K562 (cell line): ENCODE results near the gene ARL16. TPM values are rescaled to one million over a fixed set of nuclear protein-coding genes. Genes with fewer than 3 reads are reported as not detected.
A peak's percentile ranks its signal among the peaks of the same experiment; 100 is the strongest.

ENCODE experiments used
- ATAC-seq: fragments of 200-7000 bp; cut with Tn5 transposase; 3 replicates; pipeline ENCODE4 v1.9.1; 2020; ENCODE audit warnings: moderate library complexity
- BruUV-seq: library from RNA; stranded (reverse); fragments of 400-500 nt; replicated peaks from 2 replicates; lab custom pipeline; 2021; lab: Mats Ljungman, UMichigan
- CTCF ChIA-PET: fragments of 300-600 bp; formaldehyde crosslinking; extraction: SDS; loops from one replicate; lab custom pipeline; 2021; ENCODE audit warnings: low intra/inter-chr PET ratio; lab: Yijun Ruan, JAX
- POLR2A ChIA-PET: fragments of 300-600, 350-650 bp; sonication (Branson Sonifier 250); formaldehyde crosslinking; extraction: SDS; loops from one replicate; lab custom pipeline; 2021; ENCODE audit warnings: antibody characterized with exemption, inconsistent platforms; lab: Yijun Ruan, JAX
- DNase-seq, 4 experiments: peaks; one replicate each; pipeline versions ENCODE4 v3.0.0 to v3.0.0-alpha.2; 2011 to 2018; ENCODE audit warnings: low spot score in 3 of 4, mixed read lengths in 3 of 4; ENCODE audit errors: extremely low read depth in 1 of 4
- FAIRE-seq: peaks from 2 replicates; lab custom pipeline; 2011; peaks lifted over from hg19 to GRCh38; lab: Jason Lieb, UNC
- H2AFZ ChIP-seq: 2 replicates; pipeline ENCODE4 v1.6.0; 2011; ENCODE audit warnings: low read depth, low read length, control low read depth, inconsistent platforms
- H3K27ac ChIP-seq: fragments of 200-600 bp; 3 replicates; pipeline ENCODE4 v1.8.0; 2011; ENCODE audit warnings: low read depth, mild to moderate bottlenecking, control low read depth, inconsistent platforms, low read length, moderate library complexity, mixed read lengths; ENCODE audit errors: extremely low read depth
- H3K27me3 ChIP-seq, 2 experiments: fragments of 300-600 bp in 1 of 2; 2 replicates in 1 of 2; 3 replicates in 1 of 2; pipeline versions ENCODE4 v1.6.0 to v1.8.0; 2011; ENCODE audit warnings: inconsistent platforms in 2 of 2, low read length in 2 of 2, mild to moderate bottlenecking in 1 of 2, mixed read lengths in 1 of 2, moderate library complexity in 1 of 2; ENCODE audit not compliant: control insufficient read depth in 2 of 2, insufficient read depth in 2 of 2
- H3K36me3 ChIP-seq: fragments of 300-600 bp; 3 replicates; pipeline ENCODE4 v1.8.0; 2011; ENCODE audit warnings: mild to moderate bottlenecking, low read length, inconsistent platforms; ENCODE audit not compliant: control insufficient read depth, insufficient read depth
- H3K4me1 ChIP-seq, 2 experiments: fragments of 200-600 bp in 1 of 2; replicated peaks in 1 of 2; 2 replicates in 1 of 2; 3 replicates in 1 of 2; pipeline versions ENCODE4 v1.5.1 to v1.8.0; 2011; ENCODE audit warnings: inconsistent platforms in 2 of 2, low read length in 2 of 2, mild to moderate bottlenecking in 1 of 2, mixed read lengths in 1 of 2, moderate library complexity in 1 of 2; ENCODE audit not compliant: control insufficient read depth in 2 of 2, insufficient read depth in 2 of 2
- H3K4me2 ChIP-seq: 2 replicates; pipeline ENCODE4 v1.6.1; 2011; ENCODE audit warnings: low read length, control low read depth, inconsistent platforms, mixed read lengths; ENCODE audit not compliant: insufficient read depth
- H3K4me3 ChIP-seq: fragments of 200-600 bp; sonication (generic), shearing (Covaris generic); 2 replicates; pipeline ENCODE4 v1.5.1; 2016; ENCODE audit warnings: control low read depth, inconsistent platforms
- H3K79me2 ChIP-seq: fragments of 200-600 bp; 3 replicates; pipeline ENCODE4 v1.8.0; 2011; ENCODE audit warnings: low read length, inconsistent platforms; ENCODE audit not compliant: control insufficient read depth, insufficient read depth
- H3K9ac ChIP-seq, 2 experiments: 2 replicates each; pipeline versions ENCODE4 v1.6.0 to v1.6.1; 2011; ENCODE audit warnings: low read depth in 2 of 2, low read length in 2 of 2, control low read depth in 1 of 2, inconsistent platforms in 1 of 2, mild to moderate bottlenecking in 1 of 2, mixed read lengths in 1 of 2; ENCODE audit not compliant: insufficient read depth in 1 of 2
- H3K9me1 ChIP-seq: one replicate; pipeline ENCODE4 v1.6.0; 2011; ENCODE audit warnings: inconsistent platforms, mild to moderate bottlenecking, low read length, moderate library complexity; ENCODE audit not compliant: control insufficient read depth, insufficient read depth
- H3K9me3 ChIP-seq: replicated peaks from 2 replicates; pipeline ENCODE4 v1.5.1; 2011; ENCODE audit warnings: low read depth, low read length, inconsistent platforms; ENCODE audit not compliant: control insufficient read depth, insufficient read depth
- H4K20me1 ChIP-seq: replicated peaks from 2 replicates; pipeline ENCODE4 v1.6.1; 2011; ENCODE audit warnings: low read length, inconsistent platforms, mixed read lengths; ENCODE audit not compliant: control insufficient read depth, insufficient read depth
- POLR2G ChIP-seq: fragments of 200-400 bp; formaldehyde crosslinking; IDR thresholded peaks from 2 replicates; pipeline ENCODE4 v1.6.1; 2017; ENCODE audit warnings: low read depth, mild to moderate bottlenecking, antibody characterized with exemption, low read length, moderate library complexity
- PREB ChIP-seq: sonication (generic); formaldehyde crosslinking; IDR thresholded peaks from 2 replicates; pipeline ENCODE4 v1.8.1; 2023; ENCODE audit warnings: mild to moderate bottlenecking, missing genetic modification reagents
- RBFOX2 ChIP-seq: fragments of 200-400 bp; formaldehyde crosslinking; IDR thresholded peaks from 2 replicates; pipeline ENCODE4 v1.6.1; 2017; ENCODE audit warnings: low read depth, mild to moderate bottlenecking, low read length, moderate library complexity
- ZFP36 ChIP-seq: fragments of 150-350 bp; IDR thresholded peaks from 2 replicates; pipeline ENCODE4 v1.6.1; 2018; ENCODE audit warnings: low read length, low read depth; ENCODE audit not compliant: partially characterized antibody
- ZNF197 ChIP-seq: fragments of 200-800 bp; sonication (Bioruptor generic); IDR thresholded peaks from 2 replicates; pipeline ENCODE4 v1.6.1; 2016; ENCODE audit warnings: low read depth, missing genetic modification characterization, missing compliant biosample characterization
- WGBS: fragments of 100-300 bp; shearing (Covaris generic); methylation state at CpG from one replicate; pipeline ENCODE4 v1.1.6; 2016; ENCODE audit warnings: low coverage, mixed read lengths; ENCODE audit not compliant: insufficient coverage; ENCODE audit errors: missing lambda C conversion rate; 5-methylcytosine and 5-hydroxymethylcytosine counted together
- in situ Hi-C: fragments of 300-500 bp; cut with MboI; formaldehyde crosslinking; loops from 4 replicates; pipeline ENCODE4 v1.15.0; 2018; ENCODE audit warnings: inconsistent platforms, mixed read lengths
- intact Hi-C: fragments of 100-400 bp; cut with micrococcal nuclease; formaldehyde crosslinking; loops from 2 replicates; pipeline ENCODE4 v1.14.2; 2022
- polyA plus RNA-seq, 8 experiments: library from polyadenylated mRNA; depleted of rRNA in 4 of 8; stranded (reverse) in 5 of 8; unstranded in 3 of 8; fragments of >200 nt; fragmentation: Nextera tagmentation in 2 of 8; fragmentation: Illumina TruSeq in 1 of 8; extraction: Ambion mirVana in 2 of 8; extraction: Trizol in 1 of 8; gene quantifications; 2 replicates each; pipeline versions ENCODE4 v1.2.1 to v1.2.3, GENCODE V29; 2011 to 2014; ENCODE audit warnings: inconsistent platforms in 1 of 8, missing spikeins in 1 of 8
- total RNA-seq, 7 experiments: library from RNA; depleted of rRNA in 6 of 7; stranded (reverse); fragments of >200 nt in 6 of 7; fragmentation: Illumina TruSeq in 2 of 7; extraction: Trizol in 2 of 7; gene quantifications; 2 replicates each; pipeline versions ENCODE4 v1.2.1 to v1.2.3, GENCODE V29; 2011 to 2021; ENCODE audit warnings: low replicate concordance in 1 of 7

Gene ARL16
- total and polyA plus RNA-seq, 9 of the 15 experiments (the other 6 are each of a cell fraction or from before 2014, with no cell fraction given), result 5.4 to 32.4 (median 22.6) TPM

- TF ChIP-seq ZNF197 (CRISPR knock-in tag) (no peak), RBFOX2 (peak; percentile 61)
- TF ChIP-seq, all 486 proteins: peak for 2
Observed at GRCh38 chr17:81695801-81696200, 12.2 kb upstream of the ARL16 start (continued).

- FAIRE-seq (no peak), ATAC-seq (no peak), DNase-seq (no peak)
- H3K4me3 ChIP-seq, result no peak overlapping the region
- no TSS peak for BruUV-seq
- in situ Hi-C loops (no loop called here), intact Hi-C loops (no loop called here)
- no peaks in the 10 kb centered on the region for H3K9me3 ChIP-seq
- H3K36me3 ChIP-seq, result peaks cover 96% of the 10 kb centered on the region
- no peak overlapping the region for H3K4me2 ChIP-seq
- H3K9ac ChIP-seq, result no peak overlapping the region
- H3K27me3 ChIP-seq, result no peaks in the 10 kb centered on the region
- H3K79me2 ChIP-seq, result peaks cover 4% of the 10 kb centered on the region
- H2AFZ ChIP-seq, result no peak overlapping the region
- ChIA-PET POLR2A (interaction anchor here (0.5 to 2.4 kb wide), 5 partner anchors 11 to 191 kb away, joined by 3 to 24 read pairs (median 3); partner anchors contain the start of genes ARL16 and HGS), CTCF (no interaction called here)
- 93% methylated on average over 5 of the region's 6 CpGs for WGBS
- no peak for TF ChIP-seq ZFP36
- TF ChIP-seq RBFOX2, result peak; percentile 10; the same call in 1 of the 2 replicates
- no peaks in the 10 kb centered on the region for H3K9me1 ChIP-seq
- peaks cover 0 to 41% of the 10 kb centered on the region in 2 experiments; a peak in 2 of 5 replicates for H3K4me1 ChIP-seq
- 0 out of 2 replicates have a peak, but pooled peaks cover 5% of the 10 kb centered on the region for H4K20me1 ChIP-seq
- no peak overlapping the region for H3K27ac ChIP-seq
Observed at GRCh38 chr17:81695211-81695610, 11.6 kb upstream of the ARL16 start.

- CTCF ChIA-PET, result no interaction called here
- ATAC-seq (no peak), DNase-seq (no peak), FAIRE-seq (no peak)
- intact Hi-C loops (no loop called here), in situ Hi-C loops (no loop called here)
- WGBS, result 82% methylated on average over 7 of the region's 19 CpGs
- Histone ChIP-seq H4K20me1 (0 out of 2 replicates have a peak, but pooled peaks cover 5% of the 10 kb centered on the region), H3K79me2 (peaks cover 4% of the 10 kb centered on the region), H3K4me3 (no peak overlapping the region), H3K27ac (no peak overlapping the region), H3K36me3 (peaks cover 98% of the 10 kb centered on the region), H3K9me3 (no peaks in the 10 kb centered on the region), H3K4me1 (peaks cover 0 to 44% of the 10 kb centered on the region in 2 experiments; a peak in 2 of 5 replicates), H3K9me1 (peaks cover 3% of the 10 kb centered on the region), H2AFZ (no peak overlapping the region), H3K9ac (no peak overlapping the region), H3K27me3 (no peaks in the 10 kb centered on the region), H3K4me2 (no peak overlapping the region)
- no peak for TF ChIP-seq PREB
- peak; percentile 52; the same call in 1 of the 2 replicates for TF ChIP-seq POLR2G
- POLR2A ChIA-PET, result interaction anchor here (0.5 to 2.4 kb wide), 3 partner anchors 10 to 192 kb away, joined by 3 to 24 read pairs (median 3); partner anchors contain the start of genes ARL16 and HGS
- BruUV-seq, result no TSS peak
Observed at GRCh38 chr17:81694810-81695209, 11.2 kb upstream of the ARL16 start.
